Measurements from ENCODE around the gene CAPN1. TPM values are rescaled to one million over a fixed set of nuclear protein-coding genes. Genes with fewer than 3 reads are reported as not detected.
A peak's percentile ranks its signal among the peaks of the same experiment; 100 is the strongest.

CAPN1 gene
- total and polyA plus RNA-seq, 2 of the 13 experiments (the other 11 are each of a cell fraction or from before 2014, with no cell fraction given): 57.3 to 82.6 TPM

GRCh38 chr11:65225279-65226102, 43.8 kb downstream of the CAPN1 start (continued):
- no peak for TF ChIP-seq RBM22 (optimal IDR thresholded peaks at IDR 0.05; ENCODE audit: low read length)
- TF ChIP-seq, protein P1, sequence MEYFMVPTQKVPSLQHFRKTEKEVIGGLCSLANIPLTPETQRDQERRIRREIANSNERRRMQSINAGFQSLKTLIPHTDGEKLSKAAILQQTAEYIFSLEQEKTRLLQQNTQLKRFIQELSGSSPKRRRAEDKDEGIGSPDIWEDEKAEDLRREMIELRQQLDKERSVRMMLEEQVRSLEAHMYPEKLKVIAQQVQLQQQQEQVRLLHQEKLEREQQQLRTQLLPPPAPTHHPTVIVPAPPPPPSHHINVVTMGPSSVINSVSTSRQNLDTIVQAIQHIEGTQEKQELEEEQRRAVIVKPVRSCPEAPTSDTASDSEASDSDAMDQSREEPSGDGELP (IDR thresholded peaks at IDR 0.05; ENCODE audit: borderline replicate concordance, low read depth): no peak
- TF ChIP-seq SCMH1 (CRISPR knock-in tag; IDR thresholded peaks at IDR 0.05; ENCODE audit: borderline replicate concordance): no peak
- TF ChIP-seq ZNF430 (CRISPR knock-in tag; IDR thresholded peaks at IDR 0.05): peak; percentile 48; the same call in 1 of the 2 replicates
- TF ChIP-seq ELF3 (CRISPR knock-in tag; IDR thresholded peaks at IDR 0.05): no peak
- no peak for TF ChIP-seq ZNF549 (CRISPR knock-in tag; IDR thresholded peaks at IDR 0.05)
- TF ChIP-seq, protein P2, sequence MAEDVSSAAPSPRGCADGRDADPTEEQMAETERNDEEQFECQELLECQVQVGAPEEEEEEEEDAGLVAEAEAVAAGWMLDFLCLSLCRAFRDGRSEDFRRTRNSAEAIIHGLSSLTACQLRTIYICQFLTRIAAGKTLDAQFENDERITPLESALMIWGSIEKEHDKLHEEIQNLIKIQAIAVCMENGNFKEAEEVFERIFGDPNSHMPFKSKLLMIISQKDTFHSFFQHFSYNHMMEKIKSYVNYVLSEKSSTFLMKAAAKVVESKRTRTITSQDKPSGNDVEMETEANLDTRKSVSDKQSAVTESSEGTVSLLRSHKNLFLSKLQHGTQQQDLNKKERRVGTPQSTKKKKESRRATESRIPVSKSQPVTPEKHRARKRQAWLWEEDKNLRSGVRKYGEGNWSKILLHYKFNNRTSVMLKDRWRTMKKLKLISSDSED (CRISPR knock-in tag; IDR thresholded peaks at IDR 0.05): no peak
- TF ChIP-seq SMARCC2 (IDR thresholded peaks at IDR 0.05): no peak
- no peak for TF ChIP-seq SP140L (CRISPR knock-in tag; IDR thresholded peaks at IDR 0.05; ENCODE audit: borderline replicate concordance)
- TF ChIP-seq ZBTB39 (CRISPR knock-in tag; IDR thresholded peaks at IDR 0.05): no peak
- TF ChIP-seq ZHX1 (CRISPR knock-in tag; IDR thresholded peaks at IDR 0.05; ENCODE audit: low read depth): no peak
- TF ChIP-seq PHF8 (CRISPR knock-in tag; IDR thresholded peaks at IDR 0.05): peak; percentile 66
- no peak for TF ChIP-seq HCFC1 (IDR thresholded peaks at IDR 0.05; ENCODE audit: low read depth, low read length)
- TF ChIP-seq ZNF280D (CRISPR knock-in tag; IDR thresholded peaks at IDR 0.05): peak; percentile 66; the same call in 1 of the 2 replicates
- no peak for TF ChIP-seq ZNF432 (CRISPR knock-in tag; IDR thresholded peaks at IDR 0.05; ENCODE audit: borderline replicate concordance)
- TF ChIP-seq ZFAT (CRISPR knock-in tag; conservative IDR thresholded peaks at IDR 0.05): no peak
- TF ChIP-seq ZNF724P (CRISPR knock-in tag; IDR thresholded peaks at IDR 0.05; ENCODE audit: borderline replicate concordance): no peak
- TF ChIP-seq SOX13 (IDR thresholded peaks at IDR 0.05): no peak
- TF ChIP-seq SOX13 (CRISPR knock-in tag; conservative IDR thresholded peaks at IDR 0.05 in 1 of 2, IDR thresholded peaks at IDR 0.05 in 1 of 2): no peak
- no peak for TF ChIP-seq RAD51 (IDR thresholded peaks at IDR 0.05; ENCODE audit: borderline replicate concordance)
